Osteoblast (primary cell): ENCODE data around the gene TIMM10B. TPM values are rescaled to one million over a fixed set of nuclear protein-coding genes. Genes with fewer than 3 reads are reported as not detected.
A peak's percentile ranks its signal among the peaks of the same experiment; 100 is the strongest.

Source experiments
- DNase-seq: peaks from one replicate; pipeline ENCODE4 v3.0.0; 2011; ENCODE audit warnings: low spot score, mixed read lengths; ENCODE audit not compliant: insufficient read length; ENCODE audit errors: missing footprints
- H2AFZ ChIP-seq: 2 replicates; pipeline ENCODE4 v1.6.0; 2011; ENCODE audit warnings: mild to moderate bottlenecking, low read length
- H3K27ac ChIP-seq: 2 replicates; pipeline ENCODE4 v1.5.1; 2011; ENCODE audit warnings: mild to moderate bottlenecking, low read depth, low read length, moderate library complexity
- H3K27me3 ChIP-seq: 2 replicates; pipeline ENCODE4 v1.6.0; 2012; ENCODE audit warnings: mild to moderate bottlenecking, control low read depth, inconsistent platforms, low read length, moderate library complexity; ENCODE audit not compliant: insufficient read depth
- H3K36me3 ChIP-seq: 2 replicates; pipeline ENCODE4 v1.5.1; 2011; ENCODE audit warnings: mild to moderate bottlenecking, low read length, control low read depth, moderate library complexity; ENCODE audit not compliant: insufficient read depth
- H3K4me1 ChIP-seq: 2 replicates; pipeline ENCODE4 v1.5.1; 2011; ENCODE audit warnings: mild to moderate bottlenecking, low read length, control low read depth, moderate library complexity; ENCODE audit not compliant: insufficient read depth
- H3K4me2 ChIP-seq: 2 replicates; pipeline ENCODE4 v1.6.0; 2011; ENCODE audit warnings: mild to moderate bottlenecking, low read length; ENCODE audit not compliant: insufficient read depth
- H3K4me3 ChIP-seq: fragments of 200-600 bp; sonication (generic); 3 replicates; pipeline ENCODE4 v1.5.1; 2012; ENCODE audit warnings: mild to moderate bottlenecking, low read length, inconsistent platforms; ENCODE audit not compliant: insufficient read depth
- H3K79me2 ChIP-seq: 2 replicates; pipeline ENCODE4 v1.6.0; 2012; ENCODE audit warnings: mild to moderate bottlenecking, low read length, control low read depth, inconsistent platforms; ENCODE audit not compliant: insufficient read depth
- H3K9me3 ChIP-seq: 2 replicates; pipeline ENCODE4 v1.5.1; 2011; ENCODE audit warnings: low read depth, low read length, control low read depth
- H4K20me1 ChIP-seq: 2 replicates; pipeline ENCODE4 v1.6.0; 2012; ENCODE audit warnings: mild to moderate bottlenecking, low read length, control low read depth; ENCODE audit not compliant: insufficient read depth
- CTCF ChIP-seq: IDR thresholded peaks from 2 replicates; pipeline ENCODE4 v1.5.1; 2011; ENCODE audit warnings: mild to moderate bottlenecking, low read depth, low read length, moderate library complexity; ENCODE audit errors: extremely low read depth
- total RNA-seq: library from RNA; depleted of rRNA; stranded (reverse); fragments of >200 nt; gene quantifications from 2 replicates; pipeline ENCODE4 v1.2.3, GENCODE V29; 2012

Gene TIMM10B
- total RNA-seq, 1 donor, result 55.4 TPM

DNA sequence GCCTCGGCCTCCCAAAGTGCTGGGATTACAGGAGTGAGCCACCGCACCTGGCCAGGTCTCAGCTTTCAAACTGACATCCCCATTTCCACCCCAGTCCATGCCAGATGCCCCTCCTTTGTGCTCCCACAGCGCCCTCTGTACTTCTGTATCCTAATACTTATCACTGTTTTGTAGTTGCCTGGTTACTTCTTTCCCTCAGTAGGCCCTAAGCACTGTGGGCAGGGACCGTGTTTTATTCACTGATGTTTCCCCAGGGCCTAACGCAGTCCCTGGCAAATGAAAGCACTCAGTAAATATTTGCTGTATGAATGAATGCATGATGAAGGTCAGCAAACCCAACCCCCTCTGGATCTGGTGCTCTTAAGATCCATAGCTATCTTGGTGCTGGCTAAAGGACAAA lies 5.4 kb upstream of the TIMM10B start:
- peaks cover 52% of the 10 kb centered on the region for H3K79me2 ChIP-seq
- no peak overlapping the region for H3K4me3 ChIP-seq
- H3K4me2 ChIP-seq, result no peak overlapping the region
- H4K20me1 ChIP-seq, result peaks cover 17% of the 10 kb centered on the region
- no peak overlapping the region for H2AFZ ChIP-seq
- no peak overlapping the region for H3K27ac ChIP-seq
- TF ChIP-seq CTCF, result no peak
- H3K27me3 ChIP-seq, result no peaks in the 10 kb centered on the region
- H3K9me3 ChIP-seq, result no peaks in the 10 kb centered on the region
- peaks cover 34% of the 10 kb centered on the region for H3K36me3 ChIP-seq
- peaks cover 29% of the 10 kb centered on the region for H3K4me1 ChIP-seq
- DNase-seq, result no peak

DNA sequence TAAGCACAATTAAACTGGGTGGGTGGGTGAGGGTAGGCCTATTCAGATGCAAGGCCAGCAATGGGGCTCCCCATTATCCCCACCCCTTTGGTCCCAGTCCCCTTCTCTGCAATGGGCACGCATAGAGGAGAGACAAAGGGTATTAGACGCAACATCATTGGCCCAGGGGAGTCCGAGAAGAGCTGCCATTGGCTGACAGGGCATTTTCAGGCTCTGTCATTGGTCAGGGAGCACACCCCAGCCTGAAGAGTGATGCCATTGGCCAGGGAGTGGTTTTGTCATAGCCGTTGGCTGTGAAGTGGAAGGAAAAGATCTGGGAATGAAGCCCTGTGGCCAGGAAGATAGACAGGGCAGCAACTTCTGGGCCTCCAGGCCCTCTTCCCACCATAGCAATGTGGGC lies 4.7 kb upstream of the TIMM10B start:
- H4K20me1 ChIP-seq, result peaks cover 18% of the 10 kb centered on the region
- no peak overlapping the region for H3K4me2 ChIP-seq
- peaks cover 50% of the 10 kb centered on the region for H3K79me2 ChIP-seq
- peaks cover 34% of the 10 kb centered on the region for H3K36me3 ChIP-seq
- no peaks in the 10 kb centered on the region for H3K27me3 ChIP-seq
- H3K4me3 ChIP-seq, result no peak overlapping the region
- H2AFZ ChIP-seq, result no peak overlapping the region
- no peak for TF ChIP-seq CTCF
- DNase-seq, result no peak
- no peak overlapping the region for H3K27ac ChIP-seq
- no peaks in the 10 kb centered on the region for H3K9me3 ChIP-seq
- H3K4me1 ChIP-seq, result peaks cover 29% of the 10 kb centered on the region

DNA sequence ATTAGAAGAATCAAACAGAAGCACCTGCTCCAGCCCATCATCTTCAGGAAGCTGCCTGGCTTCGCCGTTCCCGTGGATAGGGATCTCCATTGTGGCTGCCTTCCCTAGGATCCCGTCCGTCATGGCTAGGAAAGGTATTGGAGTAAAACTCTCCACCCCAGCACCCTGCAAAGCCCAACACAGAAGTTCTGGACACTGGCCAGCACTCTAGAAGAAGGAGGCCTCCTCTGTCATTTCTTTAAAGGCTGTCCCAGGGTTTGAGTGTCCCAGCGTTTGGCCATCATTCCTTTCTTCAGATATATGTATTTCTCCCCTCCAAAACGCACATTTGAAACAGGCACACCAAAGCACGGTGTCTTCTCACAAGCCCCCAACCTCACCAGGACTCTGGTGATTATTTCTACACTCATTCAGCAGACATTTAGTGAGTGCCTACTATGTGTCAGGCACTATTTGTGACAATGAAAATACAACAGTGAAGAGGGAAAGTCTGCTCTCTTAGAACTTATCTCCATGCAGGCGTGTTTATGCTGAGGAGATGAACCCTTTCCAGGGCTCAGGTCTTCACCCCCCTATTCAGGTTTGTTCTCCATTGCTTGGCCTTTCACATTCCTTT lies 894 bp upstream of the TIMM10B start:
- peaks cover 64% of the 10 kb centered on the region for H3K36me3 ChIP-seq

DNA sequence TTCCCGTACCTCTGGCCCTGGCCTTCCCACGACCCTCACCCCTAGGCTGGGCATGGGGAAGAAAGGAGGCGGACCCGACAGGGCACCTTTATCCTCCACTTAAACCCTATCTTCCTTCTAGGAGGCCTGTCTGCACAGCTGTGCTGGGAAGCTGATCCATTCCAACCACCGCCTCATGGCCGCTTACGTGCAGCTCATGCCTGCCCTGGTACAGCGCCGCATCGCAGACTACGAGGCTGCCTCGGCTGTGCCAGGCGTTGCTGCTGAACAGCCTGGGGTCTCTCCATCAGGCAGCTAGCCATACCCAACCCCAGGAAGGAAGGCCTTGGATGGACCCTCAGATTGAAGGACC lies 599 bp downstream of the TIMM10B start:
- Histone ChIP-seq H3K79me2 (peaks cover 75% of the 10 kb centered on the region), H3K36me3 (peaks cover 73% of the 10 kb centered on the region), H2AFZ (peak overlapping the region; percentile 83), H3K27me3 (no peaks in the 10 kb centered on the region), H3K4me1 (peaks cover 25% of the 10 kb centered on the region), H3K27ac (peak overlapping the region; percentile 97), H4K20me1 (peaks cover 34% of the 10 kb centered on the region), H3K4me2 (peak overlapping the region; percentile 94), H3K9me3 (no peaks in the 10 kb centered on the region), H3K4me3 (peak overlapping the region; percentile 99)
- DNase-seq, result no peak
- no peak for TF ChIP-seq CTCF

More for the DNA sequence above, 894 bp upstream of the TIMM10B start:
- H3K79me2 ChIP-seq, result peaks cover 67% of the 10 kb centered on the region
- H2AFZ ChIP-seq, result peak overlapping the region; percentile 79
- H4K20me1 ChIP-seq, result peaks cover 30% of the 10 kb centered on the region
- H3K27me3 ChIP-seq, result no peaks in the 10 kb centered on the region
- peak overlapping the region; percentile 99 for H3K4me3 ChIP-seq
- DNase-seq, result peak; percentile 65
- H3K27ac ChIP-seq, result peak overlapping the region; percentile 97
- TF ChIP-seq CTCF, result no peak
- H3K4me2 ChIP-seq, result peak overlapping the region; percentile 94
- H3K9me3 ChIP-seq, result no peaks in the 10 kb centered on the region
- peaks cover 26% of the 10 kb centered on the region for H3K4me1 ChIP-seq
